ENCODE results near the gene TMEM131L.
"Not testable (repeated sequence)": the region's sequence is repeated elsewhere in the genome, so short reads cannot be mapped to it uniquely, and the experiment has no call there.

TMEM131L gene

GRCh38 chr4:153541456-153542096 is 75.4 kb downstream of the TMEM131L start:
- DNase-seq (ENCODE audit: low read depth in 2 of 2), result peak in 1 of 2 donors; percentile 8

DNA sequence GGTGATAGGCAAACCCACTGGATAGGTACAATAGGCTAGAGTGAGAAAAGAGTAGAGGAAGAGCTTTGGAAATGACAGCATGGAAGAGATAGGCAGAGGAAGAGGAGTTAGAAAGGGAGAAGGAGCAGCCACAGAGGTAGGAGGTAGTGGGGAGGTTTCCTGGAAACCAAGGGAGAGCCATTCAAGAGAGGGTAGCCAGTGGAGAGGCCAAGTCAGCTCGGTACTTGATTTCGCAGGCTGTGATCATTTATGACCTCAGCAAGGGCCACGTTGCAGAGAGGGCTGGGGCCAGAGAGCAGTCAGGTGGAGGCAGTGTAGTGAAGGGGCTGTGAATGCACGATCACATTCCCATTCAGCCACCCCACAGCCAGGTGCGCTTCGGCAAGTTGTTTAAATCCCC is 76.0 kb downstream of the TMEM131L start:
- DNase-seq (ENCODE audit: low read depth in 2 of 2), result no peak

DNA sequence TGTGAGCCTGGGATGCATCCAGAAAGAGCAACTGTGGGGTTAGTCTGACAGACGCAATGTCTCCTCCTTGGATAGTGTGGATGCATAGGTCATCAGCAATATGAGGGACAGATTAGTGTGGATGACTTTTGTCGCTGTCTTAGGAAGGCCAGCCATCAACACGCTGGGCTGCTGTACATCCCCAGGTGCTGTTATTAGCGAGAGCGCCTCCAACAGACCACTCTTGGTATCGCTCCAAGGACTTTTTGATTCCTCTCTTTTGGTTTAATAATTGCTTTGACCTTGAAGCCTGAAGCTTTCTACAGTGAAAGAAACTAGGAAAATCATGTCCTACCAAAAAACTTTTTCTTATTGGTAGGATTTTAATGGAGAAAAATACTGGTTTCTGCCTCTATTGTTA is 76.7 kb downstream of the TMEM131L start:
- no peak for DNase-seq (ENCODE audit: low read depth in 2 of 2)

GRCh38 chr4:153543351-153543750 is 77.2 kb downstream of the TMEM131L start:
- DNase-seq (ENCODE audit: low read depth in 2 of 2), result no peak

DNA sequence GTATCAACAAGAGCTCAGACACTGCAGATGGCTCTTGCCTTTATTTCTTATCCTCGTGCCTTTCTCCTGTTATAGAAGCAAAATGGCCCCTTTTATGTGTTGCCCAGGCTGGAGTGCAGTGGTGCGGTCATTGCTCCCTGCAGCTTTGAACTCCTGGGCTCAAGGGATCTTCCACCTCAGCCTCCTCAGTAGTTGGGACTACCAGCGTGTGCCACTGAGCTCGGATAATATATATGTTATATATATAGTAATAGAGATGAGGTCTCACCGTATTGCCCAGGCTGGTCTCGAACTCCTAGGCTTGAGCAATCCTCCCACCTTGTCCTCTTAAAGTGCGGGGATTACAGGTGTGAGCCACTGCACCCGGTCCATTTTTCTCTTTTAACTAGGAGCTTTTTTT is 79.7 kb downstream of the TMEM131L start:
- no peak for DNase-seq (ENCODE audit: low read depth in 2 of 2)

- DNase-seq (ENCODE audit: low read depth in 2 of 2), result no peak
Measured at GRCh38 chr4:153546280-153546679, 80.1 kb downstream of the TMEM131L start.

- DNase-seq (ENCODE audit: low read depth in 2 of 2), result no peak
Measured at GRCh38 chr4:153547520-153547919, 81.4 kb downstream of the TMEM131L start.

DNA sequence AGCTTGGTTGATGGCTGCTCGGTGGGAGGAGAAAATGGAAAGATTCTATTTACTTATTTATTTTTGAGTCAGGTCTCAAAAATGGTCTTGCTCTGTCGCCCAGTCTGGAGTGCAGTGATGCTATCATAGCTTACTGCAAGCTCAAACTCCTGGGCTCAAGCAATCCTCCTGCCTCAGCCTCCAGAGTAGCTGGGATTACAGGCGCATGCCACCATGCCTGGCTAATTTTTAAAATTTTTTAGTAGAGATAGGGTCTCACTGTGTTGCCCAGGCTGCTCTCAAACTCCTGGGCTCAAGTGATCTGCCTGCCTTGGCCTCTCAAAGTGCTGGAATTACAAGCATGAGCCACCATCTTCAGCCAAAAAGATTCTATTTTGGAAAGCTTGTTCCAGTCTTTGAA is 82.7 kb downstream of the TMEM131L start:
- not testable (repeated sequence) for DNase-seq (ENCODE audit: low read depth in 2 of 2)

DNA sequence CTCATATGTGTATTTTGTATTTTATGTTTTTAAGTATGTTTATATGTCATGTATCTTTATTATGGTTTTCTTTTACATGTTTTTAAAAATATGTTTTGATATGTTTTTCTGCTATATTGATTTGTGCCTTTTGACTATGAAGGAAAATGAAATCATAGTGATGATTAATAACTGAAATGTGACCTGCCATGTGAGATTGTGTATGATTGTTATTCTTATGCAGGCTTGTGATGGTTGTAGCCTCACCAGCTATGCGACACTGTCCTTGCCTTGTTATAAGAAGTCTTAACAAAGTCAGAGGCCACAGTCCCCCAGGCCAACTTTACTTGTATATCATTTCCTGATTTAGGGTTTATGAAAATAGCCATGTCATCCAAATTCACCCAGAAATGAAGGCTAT is 83.2 kb downstream of the TMEM131L start:
- DNase-seq (ENCODE audit: low read depth in 2 of 2), result no peak

GRCh38 chr4:153553155-153553818 is 87.1 kb downstream of the TMEM131L start:
- DNase-seq (ENCODE audit: low read depth in 2 of 2), result no peak

DNA sequence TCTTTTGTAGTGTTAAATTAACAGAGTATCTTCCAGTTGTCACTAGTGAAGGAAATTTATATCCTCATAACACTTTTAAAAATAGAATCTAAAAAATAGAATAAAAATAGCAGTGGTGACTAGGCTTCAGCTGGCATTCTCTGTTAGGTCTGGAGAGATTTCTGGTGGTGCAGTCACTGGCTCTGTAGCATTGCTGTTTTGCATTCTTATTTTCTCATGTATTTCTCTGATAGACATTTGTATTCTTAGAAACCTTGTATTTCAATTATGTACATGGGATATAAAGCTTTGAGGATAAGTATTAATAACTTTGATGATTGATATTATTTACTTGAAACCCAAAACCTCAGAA is 87.6 kb downstream of the TMEM131L start:
- DNase-seq (ENCODE audit: low read depth in 2 of 2), result no peak

DNA sequence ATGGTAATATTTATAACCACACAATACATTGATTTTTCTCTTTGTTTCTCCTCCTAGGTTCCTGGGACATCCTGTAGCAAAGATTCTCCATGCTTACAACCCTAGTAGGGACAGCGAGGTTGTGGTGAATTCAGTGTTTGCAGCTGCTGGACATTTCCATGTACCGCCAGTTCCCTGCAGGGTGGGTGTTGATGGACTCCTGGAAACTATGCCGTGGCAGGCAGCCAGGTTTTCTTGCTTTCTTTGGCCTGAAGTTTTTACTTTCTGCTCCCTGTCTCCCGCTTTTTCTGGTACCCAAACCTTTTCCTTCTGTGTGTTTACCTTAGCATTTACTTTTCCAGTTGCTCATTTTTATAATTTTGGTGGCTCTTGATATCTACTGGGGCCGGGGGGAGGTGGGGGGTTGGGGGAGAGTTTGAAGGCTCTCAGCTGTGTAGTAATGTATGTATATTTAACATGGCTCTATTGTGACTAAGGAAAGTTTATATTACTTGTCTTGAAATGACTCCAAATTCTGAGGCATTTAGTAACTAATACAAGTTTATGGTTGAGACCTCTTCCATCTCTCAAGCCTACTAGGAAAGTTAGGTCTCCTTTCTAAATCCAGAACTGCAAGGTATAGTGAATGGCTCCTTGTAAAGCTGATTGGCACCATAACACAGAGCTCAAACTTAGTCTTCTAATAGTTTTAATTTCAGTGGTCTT is 89.7 kb downstream of the TMEM131L start:
- DNase-seq (ENCODE audit: low read depth in 2 of 2), result no peak

GRCh38 chr4:153556435-153556815 is 90.3 kb downstream of the TMEM131L start:
- DNase-seq (ENCODE audit: low read depth in 2 of 2), result no peak

DNA sequence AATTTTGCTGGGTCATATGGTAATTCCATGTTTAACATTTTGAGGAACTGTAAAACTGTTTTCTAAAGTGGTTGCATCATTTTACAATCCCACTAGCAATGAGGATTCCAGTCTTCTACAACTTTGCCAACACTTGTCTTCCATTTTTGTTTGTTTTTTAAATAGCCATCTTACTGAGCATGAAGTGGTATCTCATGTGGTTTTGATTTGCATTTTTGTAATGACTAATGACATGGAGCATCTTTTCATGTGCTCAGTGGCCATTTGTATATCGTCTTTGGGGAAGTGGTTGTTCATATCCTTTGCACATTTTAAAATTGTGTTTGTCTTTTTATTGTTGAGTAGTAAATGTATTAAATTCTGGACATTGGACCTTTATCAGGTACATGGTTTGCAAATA is 94.7 kb downstream of the TMEM131L start:
- no peak for DNase-seq (ENCODE audit: low read depth in 2 of 2)

DNA sequence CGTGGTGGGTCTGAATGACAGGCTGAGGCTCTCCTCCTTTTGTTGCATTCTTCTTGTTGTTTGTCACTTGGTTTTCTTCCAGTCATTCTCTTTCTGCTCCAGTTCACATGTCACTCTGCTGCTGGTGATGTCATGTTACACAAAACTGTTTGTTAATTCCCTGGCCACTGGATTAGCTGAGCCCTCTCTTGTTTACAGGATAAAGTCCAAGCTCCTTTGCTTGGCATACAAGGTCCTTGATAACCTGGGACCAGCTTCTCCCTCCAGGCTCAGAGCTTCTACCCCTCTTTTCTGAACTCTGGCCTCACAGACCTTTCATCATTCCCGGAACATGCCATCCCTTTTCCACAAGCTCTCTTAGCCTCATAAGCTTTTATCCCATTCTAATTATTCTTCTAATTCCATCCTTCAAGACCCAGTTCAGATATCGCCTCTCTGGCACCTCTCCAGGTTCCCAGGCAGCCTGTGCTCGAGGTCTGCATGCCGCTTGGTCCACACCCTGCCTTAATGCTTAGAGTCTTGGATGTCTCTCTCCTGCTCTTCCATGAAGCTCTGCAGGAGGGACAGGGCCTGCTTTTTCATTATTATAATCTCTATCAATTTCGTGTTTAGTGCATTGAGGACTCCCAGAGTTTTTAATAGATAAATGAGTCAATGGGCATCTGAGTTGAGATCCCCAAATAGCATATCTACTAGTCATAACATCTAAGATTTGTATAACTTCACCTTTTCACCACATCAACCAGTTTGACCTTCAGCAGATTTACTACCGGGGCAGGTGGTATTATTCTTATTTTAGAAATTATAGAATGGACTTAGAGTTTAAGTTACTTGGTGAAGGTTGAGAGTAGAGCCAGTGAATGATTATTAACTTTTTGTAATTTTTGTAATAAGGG is 98.7 kb downstream of the TMEM131L start:
- no peak for DNase-seq (ENCODE audit: low read depth in 2 of 2)

- DNase-seq (ENCODE audit: low read depth in 2 of 2), result no peak
Measured at GRCh38 chr4:153566631-153567150, 100.5 kb downstream of the TMEM131L start.

GRCh38 chr4:153567660-153568059 is 101.5 kb downstream of the TMEM131L start:
- not testable (repeated sequence) for DNase-seq (ENCODE audit: low read depth in 2 of 2)

DNA sequence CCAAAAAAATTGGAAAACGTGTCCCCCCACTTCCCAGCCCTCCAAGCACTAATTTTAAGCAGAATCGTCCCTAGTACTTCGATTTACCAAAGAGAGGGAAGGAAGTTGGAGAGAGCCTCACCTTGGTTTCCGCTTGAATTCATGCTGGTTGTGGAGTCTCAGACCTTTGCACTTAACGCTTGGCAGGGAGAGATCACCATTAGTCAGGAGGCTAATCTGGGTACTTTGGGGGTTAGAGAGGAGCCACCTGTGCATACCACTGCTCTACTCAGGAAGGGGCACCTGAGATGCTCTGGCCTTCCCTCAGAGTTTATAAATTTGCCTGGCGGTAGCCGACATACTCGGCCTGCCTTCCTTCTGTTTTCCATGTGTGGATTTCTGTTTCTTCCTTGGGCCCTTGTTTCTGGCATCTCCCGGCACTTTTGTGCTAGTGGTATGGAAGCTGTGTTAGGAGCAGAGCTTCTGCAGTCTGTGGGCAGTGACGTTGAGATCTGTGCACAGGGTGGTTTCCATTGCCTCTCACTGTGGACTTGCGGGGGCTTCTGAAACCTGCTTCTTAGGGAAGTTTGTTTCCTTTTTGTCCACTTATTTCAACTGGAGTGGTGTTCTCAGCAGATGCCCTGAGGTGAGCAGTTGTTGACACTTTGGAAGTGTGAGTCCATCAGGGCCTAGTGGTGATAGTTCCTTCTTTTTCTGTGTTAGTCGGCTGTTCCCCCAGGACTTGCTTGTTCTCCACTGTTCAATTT is 104.2 kb downstream of the TMEM131L start:
- no peak for DNase-seq (ENCODE audit: low read depth in 2 of 2)

DNA sequence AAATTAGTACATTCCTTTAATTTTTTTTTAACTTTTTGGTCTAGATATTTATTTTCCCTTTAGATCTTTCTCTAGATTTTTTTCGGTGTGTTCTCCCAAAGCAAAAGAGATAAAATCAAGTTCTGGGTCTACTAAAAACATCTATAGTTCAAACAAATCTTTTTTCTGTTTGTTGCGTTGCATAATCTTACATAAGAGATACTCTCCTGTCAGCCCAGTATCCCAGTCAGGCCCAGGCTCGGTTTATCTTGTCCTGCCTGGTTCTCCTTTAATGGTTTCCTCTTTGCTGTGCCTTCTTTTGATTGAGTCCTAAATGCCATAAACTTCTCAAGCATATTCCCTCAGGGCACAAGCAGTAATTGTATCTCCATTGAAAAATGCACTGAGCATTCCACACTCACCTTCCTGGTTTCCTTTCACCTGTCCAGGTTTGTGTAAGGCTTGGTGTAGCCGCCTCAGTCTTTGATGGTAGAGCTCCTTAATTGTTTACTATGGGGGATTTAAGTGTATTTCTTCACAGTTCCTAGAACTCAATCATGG is 104.9 kb downstream of the TMEM131L start:
- no peak for DNase-seq (ENCODE audit: low read depth in 2 of 2)

GRCh38 chr4:153572609-153573008 is 106.4 kb downstream of the TMEM131L start:
- no peak for DNase-seq (ENCODE audit: low read depth in 2 of 2)

DNA sequence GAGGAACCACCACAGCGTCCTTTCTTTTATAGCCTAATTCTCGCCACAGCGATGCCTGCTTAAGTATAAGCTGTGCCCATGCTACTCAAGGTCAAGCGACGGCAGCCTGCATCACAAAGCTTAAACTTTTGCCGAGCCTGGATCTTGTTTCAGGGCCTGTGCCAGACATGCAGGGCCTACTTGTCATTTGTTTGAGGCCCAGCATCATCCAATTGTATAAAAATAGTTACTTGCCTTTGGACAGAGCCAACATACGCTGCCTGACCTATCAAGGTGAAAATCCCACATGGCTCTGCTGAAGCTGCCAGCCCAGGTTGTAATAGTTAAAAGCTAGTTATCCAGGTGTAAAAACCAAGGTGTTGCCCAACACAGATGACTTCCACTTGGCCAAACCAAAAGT is 107.1 kb downstream of the TMEM131L start:
- DNase-seq (ENCODE audit: low read depth in 2 of 2), result no peak

Measured in stimulated activated CD4-positive, alpha-beta T cell treated with anti-CD3 and anti-CD28 coated beads, Interleukin-4, amount 100 ng/mL, for 48 hours (primary cell).